HL-60/S4 treated with phorbol 12-myristate 13-acetate at 8.2 ng/mL for 4 days and 3 days (cell line): ENCODE measurements around the gene ACO2.
"Not testable (repeated sequence)": the region's sequence is repeated elsewhere in the genome, so short reads cannot be mapped to it uniquely, and the experiment has no call there.

Experiments used
- in situ Hi-C: fragments of 300-500 bp; cut with MboI; formaldehyde crosslinking; loops from 2 replicates; pipeline ENCODE4 v1.15.0; 2022; ENCODE audit warnings: low sequenced_read_pairs

ACO2 gene

GRCh38 chr22:41539146-41540005 lies 70.5 kb downstream of the ACO2 start:
- in situ Hi-C loops = no loop called here

- in situ Hi-C loops = no loop called here
Observed at GRCh38 chr22:41540006-41540315, 71.0 kb downstream of the ACO2 start.

- in situ Hi-C loops = no loop called here
Observed at GRCh38 chr22:41540365-41540764, 71.4 kb downstream of the ACO2 start.

- in situ Hi-C loops = no loop called here
Observed at GRCh38 chr22:41541484-41541883, 72.6 kb downstream of the ACO2 start.

- in situ Hi-C loops = no loop called here
Observed at GRCh38 chr22:41542224-41542623, 73.3 kb downstream of the ACO2 start.

- in situ Hi-C loops = no loop called here
Observed at GRCh38 chr22:41543854-41544670, 75.1 kb downstream of the ACO2 start, which contains the start of gene POLR3H. POLR3H (minus strand) TSS chr22:41544470; CDS start chr22:41544101, 369 bp downstream.

GRCh38 chr22:41544671-41545476 lies 76.0 kb downstream of the ACO2 start:
- in situ Hi-C loops = no loop called here

- in situ Hi-C loops = no loop called here
Observed at GRCh38 chr22:41548830-41549211, 79.9 kb downstream of the ACO2 start.

GRCh38 chr22:41550952-41551491 lies 82.1 kb downstream of the ACO2 start:
- in situ Hi-C loops = no loop called here

GRCh38 chr22:41551877-41552582 lies 83.1 kb downstream of the ACO2 start:
- in situ Hi-C loops = no loop called here

- in situ Hi-C loops = no loop called here
Observed at GRCh38 chr22:41555325-41555982, 86.5 kb downstream of the ACO2 start.

GRCh38 chr22:41556561-41556960 lies 87.6 kb downstream of the ACO2 start:
- in situ Hi-C loops = no loop called here

GRCh38 chr22:41557401-41558240 lies 88.7 kb downstream of the ACO2 start:
- in situ Hi-C loops = no loop called here

- in situ Hi-C loops = not testable (repeated sequence)
Observed at GRCh38 chr22:41558241-41558630, 89.3 kb downstream of the ACO2 start.

- in situ Hi-C loops = no loop called here
Observed at GRCh38 chr22:41560095-41560471, 91.2 kb downstream of the ACO2 start.

GRCh38 chr22:41561335-41561734 lies 92.4 kb downstream of the ACO2 start:
- in situ Hi-C loops = no loop called here

- in situ Hi-C loops = no loop called here
Observed at GRCh38 chr22:41561788-41562187, 92.9 kb downstream of the ACO2 start.

GRCh38 chr22:41562461-41562860 lies 93.5 kb downstream of the ACO2 start:
- in situ Hi-C loops = no loop called here
